ENCODE measurements around the gene KIF18B.

DNA sequence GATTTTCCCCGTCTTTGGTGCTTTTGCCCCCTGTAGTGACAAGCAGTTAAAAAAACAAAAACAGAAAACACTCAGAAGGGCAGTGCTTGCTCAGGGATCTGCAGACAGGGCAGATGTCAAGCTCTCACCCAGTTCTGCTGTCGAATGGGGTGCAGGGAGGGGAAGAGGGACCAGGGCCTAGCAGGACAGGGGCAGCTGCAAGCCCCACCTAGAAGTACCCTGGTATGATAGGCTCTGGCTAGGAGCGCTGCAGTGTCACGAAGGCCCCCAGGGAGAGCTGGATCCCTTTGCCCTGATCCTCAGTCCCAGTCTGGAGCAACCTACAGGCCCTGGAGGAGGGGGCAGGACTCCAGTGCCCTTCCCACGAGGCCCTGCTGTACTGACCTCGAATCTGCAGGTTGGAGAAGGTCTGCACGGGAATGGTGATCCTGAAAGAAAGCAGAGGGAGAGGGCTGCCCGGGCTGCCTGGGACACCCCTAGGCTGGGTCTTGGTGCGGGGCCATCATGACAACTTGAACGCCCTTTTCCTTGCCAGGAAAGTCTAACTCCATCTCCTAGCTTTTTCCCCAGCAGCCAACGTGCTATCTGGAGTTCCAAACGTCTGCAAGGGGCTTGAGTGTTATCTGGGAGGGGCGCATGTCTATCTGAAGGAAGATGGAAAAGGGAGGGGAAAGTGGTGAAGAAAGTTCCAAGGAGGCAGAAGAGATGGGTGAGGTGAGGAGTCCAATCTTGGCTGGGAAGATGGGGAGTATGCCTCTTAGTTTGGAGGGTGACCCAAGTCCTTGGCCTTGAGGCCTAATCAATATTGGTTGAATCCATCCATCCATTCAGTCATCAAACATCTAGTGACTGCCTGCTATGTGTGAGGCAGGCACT lies 37.1 kb downstream of the KIF18B start:
- TF ChIP-seq, protein P1, sequence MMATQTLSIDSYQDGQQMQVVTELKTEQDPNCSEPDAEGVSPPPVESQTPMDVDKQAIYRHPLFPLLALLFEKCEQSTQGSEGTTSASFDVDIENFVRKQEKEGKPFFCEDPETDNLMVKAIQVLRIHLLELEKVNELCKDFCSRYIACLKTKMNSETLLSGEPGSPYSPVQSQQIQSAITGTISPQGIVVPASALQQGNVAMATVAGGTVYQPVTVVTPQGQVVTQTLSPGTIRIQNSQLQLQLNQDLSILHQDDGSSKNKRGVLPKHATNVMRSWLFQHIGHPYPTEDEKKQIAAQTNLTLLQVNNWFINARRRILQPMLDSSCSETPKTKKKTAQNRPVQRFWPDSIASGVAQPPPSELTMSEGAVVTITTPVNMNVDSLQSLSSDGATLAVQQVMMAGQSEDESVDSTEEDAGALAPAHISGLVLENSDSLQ (IDR thresholded peaks at IDR 0.05) = no peak
- TF ChIP-seq NFRKB (IDR thresholded peaks at IDR 0.05) (no peak), FOXM1 (IDR thresholded peaks at IDR 0.05; ENCODE audit: borderline replicate concordance) (no peak), SUZ12 (IDR thresholded peaks at IDR 0.05) (no peak), HDGF (IDR thresholded peaks at IDR 0.05; ENCODE audit: borderline replicate concordance) (no peak), TARDBP (IDR thresholded peaks at IDR 0.05) (no peak), SP1 (IDR thresholded peaks at IDR 0.05) (no peak), BHLHE40 (IDR thresholded peaks at IDR 0.05; ENCODE audit: borderline replicate concordance) (no peak), LEF1 (IDR thresholded peaks at IDR 0.05; ENCODE audit: borderline replicate concordance) (no peak), ZNF384 (IDR thresholded peaks at IDR 0.05) (no peak), FOXA1 (IDR thresholded peaks at IDR 0.05) (no peak), FOXK2 (IDR thresholded peaks at IDR 0.05) (no peak)
